NCI-H345 treated with DMSO at 0.1 percent for 48 hours (cell line): ENCODE data around the gene LTB4R2.

Source experiments
- DNase-seq: peaks from one replicate; lab custom pipeline; 2025; ENCODE audit not compliant: unreplicated experiment; lab: John Stamatoyannopoulos, UW

The LTB4R2 gene, protein sequence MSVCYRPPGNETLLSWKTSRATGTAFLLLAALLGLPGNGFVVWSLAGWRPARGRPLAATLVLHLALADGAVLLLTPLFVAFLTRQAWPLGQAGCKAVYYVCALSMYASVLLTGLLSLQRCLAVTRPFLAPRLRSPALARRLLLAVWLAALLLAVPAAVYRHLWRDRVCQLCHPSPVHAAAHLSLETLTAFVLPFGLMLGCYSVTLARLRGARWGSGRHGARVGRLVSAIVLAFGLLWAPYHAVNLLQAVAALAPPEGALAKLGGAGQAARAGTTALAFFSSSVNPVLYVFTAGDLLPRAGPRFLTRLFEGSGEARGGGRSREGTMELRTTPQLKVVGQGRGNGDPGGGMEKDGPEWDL

DNA sequence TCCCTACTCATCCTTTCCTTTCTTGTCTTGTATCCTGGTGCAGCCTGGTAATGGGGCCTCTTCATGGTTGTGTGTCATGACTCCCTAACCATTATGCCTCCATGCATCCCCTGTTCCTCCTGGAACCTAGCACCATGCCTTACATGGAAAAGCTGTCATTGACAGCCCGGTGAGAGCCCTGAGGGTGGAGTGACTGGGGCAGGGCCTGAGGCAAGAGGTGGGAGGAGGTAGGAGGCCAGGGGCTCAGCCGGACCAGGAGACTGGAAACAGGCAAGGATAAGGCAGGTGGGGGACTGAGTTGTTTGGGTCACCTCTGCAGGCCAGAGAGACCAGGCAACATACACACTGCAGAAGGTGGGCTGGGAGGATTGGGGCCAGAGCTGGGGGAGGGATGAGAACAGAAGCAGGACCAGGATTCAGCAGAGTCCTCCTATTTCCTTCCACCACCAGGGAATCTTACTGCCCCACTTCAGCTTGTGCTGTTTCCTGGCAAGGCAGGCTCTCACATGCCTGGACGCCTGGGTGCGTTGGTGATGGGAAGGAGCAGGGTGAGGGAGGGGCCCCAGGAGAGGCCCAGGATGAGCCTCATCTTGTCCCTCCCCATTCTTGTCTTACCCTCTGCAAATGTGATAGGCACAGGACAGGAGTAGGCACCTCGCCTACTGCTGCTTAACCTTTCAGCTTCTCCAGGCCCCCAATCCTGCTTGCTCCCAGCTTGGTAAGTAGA, at the start of gene LTB4R2:
TSS of gene LTB4R2 (plus strand) at position 603 of the 727 bp plus-strand sequence. CDS start 525 bp downstream, outside the sequence.
- no peak for DNase-seq

DNA sequence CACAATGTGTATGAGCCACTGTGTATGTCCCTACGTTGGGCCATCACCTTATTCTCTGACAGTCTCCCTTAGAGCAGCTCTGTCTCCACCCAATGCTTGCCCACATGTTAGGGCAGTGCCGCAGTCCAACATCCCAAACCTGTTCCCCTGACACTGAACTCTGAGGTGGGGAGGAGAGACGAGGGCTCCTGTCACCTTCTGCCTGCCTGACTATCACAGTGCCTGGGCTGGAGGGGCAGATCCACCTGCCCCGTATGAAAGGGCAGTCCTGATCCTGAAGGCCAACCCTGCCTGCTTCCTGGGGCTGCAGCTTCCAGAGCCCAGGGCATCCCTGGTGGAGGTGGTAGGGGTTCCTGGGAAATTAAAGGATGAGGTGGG, 49.2 kb upstream of the LTB4R2 start:
- DNase-seq, result no peak

DNA sequence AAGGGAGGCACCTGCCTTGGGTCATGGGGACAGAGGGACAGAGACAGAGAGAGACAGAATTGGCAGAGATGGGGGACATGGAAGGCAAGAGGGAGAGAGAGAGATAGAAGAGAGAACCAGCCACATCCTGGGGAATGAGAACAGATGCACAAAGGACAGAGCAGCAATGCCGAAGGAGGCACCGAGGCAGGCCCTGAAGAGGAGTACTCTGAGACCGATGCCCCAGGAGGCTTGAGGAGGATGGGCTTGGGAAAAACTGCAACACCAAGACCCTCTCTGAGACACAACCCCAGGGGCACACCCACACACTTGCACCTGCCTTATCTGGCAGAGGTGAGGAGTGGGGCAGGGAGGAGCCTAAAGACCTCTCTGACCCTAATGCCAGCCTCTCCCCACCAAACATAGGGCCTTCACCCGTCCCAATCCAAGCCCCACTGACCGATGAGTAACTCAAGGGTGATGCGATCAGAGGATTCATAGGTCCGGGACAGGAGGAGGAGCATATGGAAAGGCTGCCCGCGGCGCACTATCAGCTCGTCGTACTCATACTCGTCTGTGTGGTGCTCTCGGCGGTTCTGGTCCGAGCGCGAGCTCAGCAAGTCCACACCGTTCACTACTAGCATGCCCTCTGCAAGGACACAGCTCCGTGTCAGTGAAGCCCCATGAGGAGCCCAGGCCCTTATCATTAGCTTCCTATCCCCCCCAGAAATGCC, 48.5 kb upstream of the LTB4R2 start:
- no peak for DNase-seq

DNA sequence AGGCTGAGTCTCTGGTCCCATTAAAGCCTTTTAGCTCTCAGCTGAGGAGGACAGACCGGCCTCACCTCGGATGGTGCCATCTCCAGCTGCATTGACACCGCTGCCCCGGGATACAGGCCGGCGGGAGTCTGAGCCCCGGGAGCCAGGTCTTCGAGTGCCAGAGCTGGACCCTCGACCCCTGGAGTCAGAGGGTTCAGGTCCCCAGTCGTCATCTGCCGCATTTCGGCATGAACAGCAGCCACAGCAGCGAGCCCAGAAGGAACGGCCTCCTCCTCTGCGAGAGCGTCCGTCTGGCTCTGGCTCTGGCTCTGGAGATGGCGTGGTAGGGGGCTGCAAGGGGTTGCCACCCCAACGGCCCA, 48.0 kb upstream of the LTB4R2 start:
- no peak for DNase-seq

DNA sequence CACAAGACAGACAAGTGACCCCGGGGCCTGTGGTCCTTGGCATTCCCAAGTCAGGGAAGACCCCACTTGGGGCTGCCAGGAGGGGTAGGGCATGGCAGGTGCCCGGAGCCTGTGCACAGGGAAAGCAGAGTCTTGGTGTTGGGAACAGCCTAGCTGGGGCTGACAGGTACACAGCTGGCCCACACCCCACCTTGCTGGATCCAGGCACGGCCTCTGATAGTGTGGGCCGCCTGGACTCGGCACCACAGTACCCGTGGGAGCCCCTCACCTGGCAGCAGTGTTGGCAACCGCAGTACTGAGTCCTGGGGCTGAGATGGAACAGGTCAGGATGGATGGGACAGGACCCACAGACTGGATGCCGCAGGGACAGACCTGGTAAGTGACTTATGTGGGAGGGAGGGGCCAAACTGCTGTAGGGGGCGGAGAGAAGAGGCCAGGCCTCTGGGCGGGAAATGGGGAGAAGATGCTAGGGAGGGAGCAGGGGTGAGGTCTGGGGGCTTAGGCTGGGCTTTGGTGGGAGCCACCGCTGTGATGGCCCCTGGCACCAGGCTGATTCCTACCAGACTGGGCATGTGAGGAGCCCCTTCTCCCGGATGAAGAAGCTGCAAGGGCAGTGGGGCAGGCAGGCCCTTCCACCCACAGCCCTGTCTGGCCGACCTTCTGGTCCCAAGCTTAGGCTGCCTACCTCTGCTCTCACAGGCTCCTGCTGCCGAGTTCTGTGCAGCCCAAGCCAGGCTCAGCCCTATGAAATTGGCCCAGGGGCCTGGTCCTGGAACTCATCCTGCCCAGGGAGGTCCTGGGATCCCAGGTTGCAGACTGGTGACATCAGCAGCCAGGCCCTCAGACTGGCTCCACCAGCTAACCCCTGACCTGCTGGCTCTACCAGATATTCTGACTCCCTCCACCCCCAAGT, 46.9 kb upstream of the LTB4R2 start, which contains the start of gene TGM1:
TSS of gene TGM1 (minus strand) at position 357 of the 913 bp plus-strand sequence. CDS start 825 bp downstream, outside the sequence.
- no peak for DNase-seq

DNA sequence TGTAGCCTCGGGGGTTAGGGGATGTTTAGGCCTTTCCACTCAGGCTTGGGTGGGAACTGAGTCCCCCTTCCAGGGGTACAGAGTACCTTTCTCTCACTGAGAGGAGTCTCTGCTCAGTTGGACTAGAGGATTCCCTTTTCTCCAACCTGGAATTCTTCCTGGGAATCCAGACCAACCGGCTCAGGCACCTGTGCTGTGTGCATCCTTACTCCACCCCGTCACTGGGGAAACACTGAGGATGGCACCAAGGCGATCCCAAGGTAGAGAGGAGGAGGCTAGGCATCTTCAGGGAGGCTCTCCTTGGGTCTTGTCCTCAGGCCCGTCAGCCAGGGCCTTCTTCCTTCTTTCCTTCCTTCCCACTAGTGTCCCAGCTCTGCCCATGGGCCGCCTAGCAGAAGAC, 46.1 kb upstream of the LTB4R2 start:
- DNase-seq, result no peak

DNA sequence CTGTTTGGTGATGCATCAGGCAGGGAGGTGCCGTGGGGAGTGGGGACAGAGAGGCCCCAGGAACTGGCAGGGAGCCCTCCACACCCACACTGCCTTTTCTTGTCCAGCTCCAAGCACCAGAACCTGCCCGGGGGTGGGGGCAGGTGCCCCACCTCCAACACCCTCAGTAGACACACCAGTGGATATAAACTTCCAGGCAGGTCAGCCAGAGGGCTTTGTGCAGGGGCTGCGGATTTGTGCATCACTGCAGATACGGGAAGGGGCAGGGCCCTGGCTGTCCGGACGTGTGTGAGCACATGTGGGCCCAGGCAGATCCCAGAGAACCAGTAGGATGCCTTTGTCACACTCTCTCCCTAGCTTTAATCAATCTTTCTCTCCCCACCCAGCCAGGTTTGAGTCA, 45.6 kb upstream of the LTB4R2 start:
- DNase-seq, result no peak

DNA sequence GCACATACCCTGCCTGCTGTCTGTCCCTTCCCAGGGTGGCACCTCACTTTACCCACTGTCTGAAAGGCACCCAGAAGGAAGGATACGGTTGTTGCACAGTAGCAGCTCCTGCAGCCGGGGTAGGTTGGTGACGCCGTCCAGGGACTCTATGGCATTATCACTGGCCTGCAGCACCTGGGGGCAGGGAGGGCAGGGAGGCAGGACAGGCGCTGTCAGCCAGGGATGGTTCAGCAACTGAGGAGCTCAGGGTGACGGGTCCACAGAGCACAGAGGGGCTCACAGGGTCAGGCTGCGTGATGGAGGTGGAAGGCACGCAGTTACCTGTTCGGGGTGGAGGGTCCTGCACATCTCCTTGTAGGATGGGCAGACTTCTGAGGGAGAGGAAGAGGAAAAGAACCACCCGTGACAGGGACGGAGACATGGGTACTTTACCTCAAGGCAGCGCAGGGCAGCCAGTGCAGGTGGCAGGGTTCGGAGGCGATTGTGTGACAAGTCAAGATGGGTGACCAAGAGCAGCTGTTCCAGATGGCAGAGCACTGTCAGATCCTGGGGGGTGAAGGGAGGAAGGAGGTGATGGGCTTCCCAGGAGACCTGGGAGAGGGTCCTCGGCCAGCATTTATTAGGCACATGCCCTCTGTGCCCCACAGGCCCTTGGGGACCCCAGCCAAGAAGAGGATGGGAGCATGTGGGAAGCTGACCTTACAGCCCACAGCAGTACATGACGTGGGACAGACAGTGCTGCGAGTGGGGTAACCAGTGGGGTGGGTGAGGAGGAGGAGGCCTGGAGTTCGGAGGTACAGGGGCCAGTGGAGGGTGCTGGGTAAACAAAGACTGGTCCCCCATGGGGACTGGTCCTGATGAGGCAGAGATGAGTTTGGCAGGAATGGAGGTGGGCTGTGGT, 43.3 kb upstream of the LTB4R2 start:
- no peak for DNase-seq

DNA sequence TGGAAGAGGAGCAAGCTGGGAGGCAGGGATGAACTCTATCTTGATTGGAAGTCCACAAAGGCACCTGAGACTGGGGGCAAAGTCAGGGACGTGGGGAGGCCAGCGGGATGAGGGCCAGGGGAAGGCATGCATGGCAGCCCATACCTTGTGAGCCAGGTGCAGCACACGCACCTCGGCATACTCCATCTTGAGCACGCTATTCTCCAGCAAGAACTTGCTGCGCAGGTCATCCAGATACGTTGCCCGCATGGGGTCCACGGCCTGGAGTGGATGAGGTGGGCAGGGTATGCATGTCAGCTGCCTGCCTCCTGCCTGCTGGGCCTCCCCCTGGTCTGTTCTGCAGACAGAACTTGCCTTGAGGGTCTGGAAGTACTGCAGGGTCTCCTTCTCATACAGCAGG, 42.4 kb upstream of the LTB4R2 start:
- DNase-seq, result no peak

DNA sequence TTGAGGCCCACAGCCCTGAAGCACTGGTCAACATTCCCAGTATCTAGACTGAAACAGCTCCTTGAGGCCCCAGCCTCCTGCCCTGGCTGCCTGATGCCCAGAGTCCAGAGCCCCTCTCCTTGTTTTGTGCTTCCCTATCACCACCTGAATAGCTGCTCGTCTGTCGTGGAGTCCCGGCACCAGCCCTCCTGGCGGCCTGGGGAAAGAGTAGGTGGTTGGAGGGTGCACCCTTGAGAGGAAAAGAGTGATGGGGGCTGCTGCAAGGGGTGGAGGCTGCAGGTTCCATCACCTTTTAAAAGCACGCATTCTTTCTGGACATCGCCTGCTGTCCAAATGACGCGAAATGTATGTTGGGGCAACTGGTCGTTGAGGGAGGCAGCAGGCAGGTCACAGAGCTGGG, 41.7 kb upstream of the LTB4R2 start:
- DNase-seq, result no peak

DNA sequence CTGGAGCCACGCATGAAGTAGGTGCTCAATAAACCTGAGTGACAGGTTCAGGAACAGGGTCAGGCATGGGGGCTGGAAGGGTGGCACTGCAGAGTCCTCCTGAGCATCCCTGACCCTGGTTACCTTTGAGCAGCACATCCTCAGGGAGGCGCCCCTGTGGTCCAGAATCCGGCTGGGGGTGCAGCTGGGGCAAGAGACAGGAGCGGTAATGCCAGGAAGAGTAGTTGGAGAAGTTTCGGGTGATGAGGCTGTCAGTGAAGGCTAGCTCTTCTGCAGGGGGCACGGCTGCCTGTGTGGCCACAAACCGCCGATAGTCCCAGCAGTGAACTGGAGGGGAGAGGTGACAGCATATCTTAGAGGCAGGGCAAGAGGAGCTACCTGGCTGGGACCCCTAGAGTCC, 40.6 kb upstream of the LTB4R2 start:
- DNase-seq, result no peak

DNA sequence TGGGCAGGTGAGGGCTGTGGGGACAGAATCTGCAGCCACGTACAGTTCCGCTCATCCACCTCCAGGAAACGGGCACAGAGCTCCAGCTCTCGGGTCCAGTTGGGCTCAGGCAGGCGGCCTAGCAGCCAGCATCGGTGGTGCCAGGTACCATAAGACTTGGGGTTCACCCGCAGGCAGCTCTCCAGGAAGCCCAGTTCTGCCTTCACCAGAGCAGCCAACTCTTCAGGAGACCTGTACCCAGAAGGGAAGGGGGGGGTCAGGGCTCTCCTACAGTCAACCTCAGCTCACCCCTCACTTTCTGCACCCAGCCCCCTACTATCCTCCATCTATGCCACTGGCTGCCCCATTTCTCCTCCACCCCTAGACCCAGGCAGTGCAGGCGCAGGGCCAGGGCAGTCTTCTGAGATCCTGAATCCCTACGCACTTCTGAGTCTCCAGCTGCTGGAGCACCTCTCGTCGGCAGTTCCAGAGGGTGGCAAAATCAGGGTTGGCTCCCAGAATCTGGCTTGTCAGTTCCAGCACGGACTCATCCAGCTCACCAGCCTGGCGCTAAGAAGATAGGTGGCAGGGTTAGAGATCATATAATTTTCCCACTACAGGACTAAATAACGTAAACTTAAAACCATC, 39.9 kb upstream of the LTB4R2 start:
- DNase-seq, result no peak

DNA sequence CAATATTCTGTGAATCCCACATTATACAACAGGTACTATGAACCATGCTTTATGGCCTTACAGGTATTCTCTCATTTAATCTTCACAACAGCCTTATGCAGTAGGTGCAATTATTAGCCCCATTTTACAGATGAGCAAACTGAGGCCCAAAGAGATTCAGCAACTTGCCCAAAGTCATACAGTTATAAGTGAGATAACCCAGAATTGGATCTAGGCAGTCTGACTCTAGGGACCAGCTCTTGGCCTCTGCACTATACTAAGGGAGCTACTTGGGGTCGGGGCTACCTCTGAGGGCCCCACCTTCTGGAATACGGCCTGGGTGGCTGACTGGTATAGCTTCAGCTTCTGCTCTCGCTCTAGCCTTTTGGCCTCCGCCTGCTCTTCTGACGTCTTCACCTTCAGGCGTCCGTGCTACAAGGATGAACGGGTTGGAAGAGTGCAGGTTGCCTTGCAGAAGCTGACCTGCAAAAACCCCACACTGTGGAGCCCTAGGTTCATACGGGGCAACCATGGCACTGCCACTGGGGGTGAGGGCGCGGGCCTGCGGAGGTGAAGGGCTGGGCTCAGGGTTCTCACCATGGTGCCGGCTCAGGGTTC, 39.3 kb upstream of the LTB4R2 start:
- DNase-seq, result no peak

DNA sequence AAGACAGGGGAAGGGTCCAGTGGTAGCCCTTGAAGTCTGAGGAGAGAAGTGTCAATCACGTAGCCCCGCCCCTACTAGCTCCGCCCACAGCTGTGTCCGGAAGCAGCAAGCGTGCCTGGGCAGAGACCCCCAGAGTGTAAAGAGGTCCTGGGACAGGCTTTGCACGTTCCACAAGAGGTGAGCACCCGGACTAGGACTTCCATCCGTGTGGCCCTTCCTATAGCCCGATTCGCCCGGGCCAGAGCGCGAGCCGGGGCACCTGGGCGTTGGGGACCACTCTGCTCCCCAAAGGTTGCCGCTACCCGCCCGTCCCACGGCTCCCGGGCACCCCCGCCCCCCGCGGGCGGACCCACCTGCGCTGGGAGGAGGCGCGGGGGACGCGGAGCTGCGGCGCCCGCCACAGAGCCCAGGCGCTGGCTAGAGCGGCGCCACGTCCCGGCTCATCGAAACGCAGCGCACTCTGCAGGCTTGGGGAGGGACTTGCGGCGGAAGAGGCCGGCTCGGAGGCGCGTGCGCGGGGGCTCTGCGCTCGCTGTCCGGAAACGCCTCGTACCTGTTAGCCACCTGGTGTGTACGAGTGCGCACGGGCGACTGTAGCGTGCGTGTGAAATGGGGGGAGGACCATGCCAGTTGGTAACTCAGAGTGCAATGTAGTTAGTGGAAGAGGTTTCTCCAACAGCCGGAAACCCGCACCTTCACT, 38.7 kb upstream of the LTB4R2 start, which contains the start of gene RABGGTA:
TSS of gene RABGGTA (minus strand) at position 464 of the 700 bp plus-strand sequence. CDS start 482 bp downstream, outside the sequence.
- DNase-seq, result peak; percentile 91

DNA sequence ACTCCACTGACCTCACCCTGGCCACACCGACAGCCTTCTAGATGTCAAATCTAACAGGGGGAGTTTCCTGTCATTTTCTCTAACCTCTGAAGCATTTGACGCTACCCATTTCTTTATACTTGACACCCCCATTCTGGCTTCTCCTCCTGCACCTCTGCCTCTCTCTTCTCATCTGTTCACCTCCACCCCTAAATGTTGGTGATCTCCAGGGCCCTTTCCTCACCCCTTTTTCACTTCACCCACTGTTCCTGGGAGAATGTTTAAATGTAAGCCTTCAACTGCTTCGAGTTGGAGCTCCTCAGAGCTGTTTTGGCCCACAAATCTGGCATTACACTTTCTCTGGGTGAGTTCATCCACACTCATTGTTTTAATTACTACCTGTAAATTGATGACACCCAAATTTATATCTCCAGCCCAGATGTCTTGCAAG, 38.1 kb upstream of the LTB4R2 start:
- DNase-seq, result no peak

DNA sequence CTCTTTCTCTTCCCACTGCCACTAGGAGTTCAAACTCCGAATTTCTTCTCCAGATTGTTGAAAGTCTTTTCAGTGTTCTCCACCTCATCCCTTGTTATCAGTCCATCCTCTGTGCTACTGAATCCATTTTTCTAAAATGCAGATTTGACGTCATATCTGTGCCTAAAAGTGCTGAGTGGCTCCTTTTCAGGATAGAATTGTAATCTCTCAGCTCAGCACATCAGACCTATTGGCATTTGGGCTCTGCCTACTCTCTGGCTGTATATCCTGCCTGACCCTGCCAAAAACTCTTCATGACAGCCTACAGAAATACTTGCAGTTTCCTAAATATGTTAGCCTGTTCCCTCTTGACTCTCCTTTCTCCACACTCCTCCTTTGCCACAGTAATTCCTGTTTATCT, 37.5 kb upstream of the LTB4R2 start:
- DNase-seq, result no peak

DNA sequence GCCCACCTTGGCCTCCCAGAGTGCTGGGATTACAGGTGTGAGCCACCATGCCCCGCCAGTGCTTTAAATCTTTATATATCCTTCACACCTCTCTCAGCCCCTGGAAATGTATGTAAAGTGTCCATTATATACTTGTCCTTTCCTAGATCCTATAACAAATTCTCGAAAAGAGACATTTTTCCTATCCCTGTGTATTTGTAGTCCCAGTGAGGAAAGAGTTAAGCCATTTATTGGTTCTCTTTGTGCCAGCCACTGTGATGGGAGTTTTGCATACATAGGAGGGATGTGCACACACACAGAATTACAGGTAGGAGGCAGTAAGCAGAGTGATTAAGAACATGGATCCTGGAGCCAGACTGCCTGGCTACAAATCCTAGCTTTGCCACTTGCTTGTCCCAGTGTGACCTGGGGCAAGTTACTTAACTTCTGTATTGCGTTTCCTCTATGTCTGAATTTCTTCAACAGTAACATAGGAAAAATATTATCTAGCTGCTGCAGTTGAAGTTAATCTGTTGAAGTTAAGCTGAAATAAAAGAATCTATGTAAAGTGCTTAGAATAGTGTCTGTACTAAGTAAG, 36.4 kb upstream of the LTB4R2 start:
- no peak for DNase-seq

DNA sequence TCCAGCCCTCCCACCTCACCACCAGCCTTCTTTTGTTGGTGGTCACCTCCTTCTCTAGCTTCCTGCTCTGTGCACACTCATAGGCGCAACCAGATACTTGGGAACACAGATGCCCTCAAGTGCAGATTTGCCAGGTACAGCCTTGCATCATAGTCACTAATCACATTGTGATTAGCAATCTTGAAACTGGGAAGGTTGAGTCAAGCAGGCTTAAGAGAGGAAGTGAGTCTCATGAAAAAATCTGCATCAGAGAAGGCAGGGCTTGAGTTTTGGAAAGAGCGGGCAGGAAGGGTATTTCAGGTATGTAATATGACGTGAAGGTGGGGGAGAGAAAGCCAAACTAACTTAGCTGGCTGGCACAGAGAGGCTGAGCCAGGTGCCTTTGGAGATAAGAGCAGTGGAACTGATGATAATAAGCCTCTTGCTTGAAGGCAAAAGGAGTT, 35.8 kb upstream of the LTB4R2 start:
- no peak for DNase-seq
